Measurements from ENCODE around the gene SLC46A3. TPM values are rescaled to one million over a fixed set of nuclear protein-coding genes. Genes with fewer than 3 reads are reported as not detected.
A peak's percentile ranks its signal among the peaks of the same experiment; 100 is the strongest.

SLC46A3 gene
- total RNA-seq, 2 experiments from 2014 or later: 10.3 to 10.9 TPM

DNA sequence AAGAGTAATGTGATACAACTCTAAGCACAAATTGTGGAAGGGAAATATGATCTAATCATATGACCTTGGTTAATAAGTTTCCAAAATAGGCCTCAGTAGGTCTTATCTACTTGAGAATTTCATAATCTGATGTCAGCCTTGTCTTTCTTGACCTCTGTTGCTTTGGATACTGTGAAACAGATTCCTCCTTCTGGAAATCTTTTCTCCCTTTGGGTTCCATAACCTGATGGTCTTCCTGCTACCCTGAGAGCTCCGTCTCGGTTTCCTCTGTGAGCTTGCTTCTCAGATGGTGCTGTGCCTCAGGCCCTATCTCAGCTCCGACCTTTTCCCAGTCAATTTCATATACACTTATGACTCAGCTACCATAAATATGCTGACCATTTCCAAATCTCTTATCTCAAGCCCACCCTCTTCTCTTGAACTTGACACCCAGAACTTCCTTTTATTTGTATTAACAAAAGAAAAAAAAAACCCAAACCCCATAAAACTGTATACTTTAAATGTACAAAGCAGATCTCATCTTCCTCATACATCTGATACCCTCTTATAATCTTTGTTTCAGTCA is 6.4 kb upstream of the SLC46A3 start:
- no peak overlapping the region for H3K4me3 Mint-ChIP-seq
- H3K27ac Mint-ChIP-seq: no peak overlapping the region
- peaks cover 25% of the 10 kb centered on the region for H3K27me3 Mint-ChIP-seq (ENCODE audit: low read depth)
- no peaks in the 10 kb centered on the region for H3K4me1 Mint-ChIP-seq (ENCODE audit: low read depth)
- no peak for DNase-seq
- no peak for ATAC-seq
- H3K9me3 Mint-ChIP-seq (ENCODE audit: insufficient read depth): no peaks in the 10 kb centered on the region
- POLR2A ChIA-PET: no interaction called here
- CTCF ChIA-PET: no interaction called here
- H3K36me3 Mint-ChIP-seq (ENCODE audit: low read depth): no peaks in the 10 kb centered on the region

DNA sequence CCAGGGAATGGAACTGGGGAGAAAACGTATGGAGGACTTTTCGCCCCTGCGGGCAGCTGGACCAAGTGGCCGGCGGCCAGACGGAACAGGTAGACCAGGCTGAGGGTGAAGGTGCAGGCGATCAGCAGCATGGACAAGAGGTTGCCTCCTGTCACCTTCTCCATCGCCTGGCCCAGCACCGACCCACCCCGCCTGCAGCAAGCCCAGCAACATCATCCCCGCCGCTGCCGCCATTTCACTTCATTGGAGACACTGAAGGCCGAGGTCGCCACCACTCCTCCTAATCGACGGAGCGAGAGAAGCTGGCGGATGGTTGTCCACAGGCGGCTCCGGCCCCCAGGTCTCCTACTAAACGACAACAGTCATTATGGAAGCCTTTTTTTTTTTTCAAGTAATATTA is 5.0 kb upstream of the SLC46A3 start:
- Mint-ChIP-seq H3K27me3 (ENCODE audit: low read depth) (peaks cover 25% of the 10 kb centered on the region), H3K4me3 (no peak overlapping the region), H3K27ac (no peak overlapping the region), H3K4me1 (ENCODE audit: low read depth) (peaks cover 11% of the 10 kb centered on the region), H3K36me3 (ENCODE audit: low read depth) (no peaks in the 10 kb centered on the region), H3K9me3 (ENCODE audit: insufficient read depth) (no peaks in the 10 kb centered on the region)
- CTCF ChIA-PET: no interaction called here
- DNase-seq (no peak), ATAC-seq (no peak)
- POLR2A ChIA-PET: no interaction called here

DNA sequence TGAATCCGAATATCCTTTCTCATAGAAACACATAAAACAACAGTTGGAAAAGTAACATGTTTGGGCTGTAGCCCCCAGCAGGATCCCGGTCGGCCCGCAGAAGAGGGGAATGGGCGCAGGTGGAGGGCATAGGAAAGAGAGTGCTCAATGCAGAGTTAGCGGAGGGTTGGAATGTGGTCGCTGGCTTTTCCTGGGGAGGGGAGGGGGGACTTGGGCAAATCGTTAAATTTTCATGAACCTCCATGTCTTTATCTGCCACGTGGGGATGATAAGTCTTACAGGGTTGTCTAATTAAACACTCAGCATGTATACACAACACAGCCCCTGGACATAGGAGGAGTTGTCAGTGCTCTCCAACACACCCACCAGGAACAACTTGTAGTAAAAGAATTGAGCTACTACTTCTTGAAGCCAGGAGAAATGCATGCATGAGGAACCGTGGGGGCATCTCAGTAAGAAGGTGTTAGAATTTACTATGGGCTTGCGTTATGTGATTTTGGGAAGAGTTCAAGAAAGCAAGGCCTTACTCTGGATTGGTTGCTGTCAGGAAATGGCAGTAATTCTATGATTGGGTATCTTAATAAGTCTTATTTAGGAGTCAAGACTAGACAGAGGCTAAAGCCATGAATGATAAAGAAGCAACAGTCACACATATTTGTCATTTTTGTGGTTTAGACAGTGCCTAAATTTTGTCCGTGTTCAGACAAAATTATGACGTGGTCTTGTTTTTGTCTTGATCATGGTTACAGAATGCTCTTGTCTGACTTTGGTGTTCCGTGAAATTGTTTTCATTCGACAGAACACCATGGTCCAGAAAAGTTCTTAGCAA is 671 bp upstream of the SLC46A3 start:
- peaks cover 9% of the 10 kb centered on the region for H3K27me3 Mint-ChIP-seq (ENCODE audit: low read depth)
- ATAC-seq: no peak
- peaks cover 29% of the 10 kb centered on the region for H3K4me1 Mint-ChIP-seq (ENCODE audit: low read depth)
- DNase-seq: no peak
- peak overlapping the region; percentile 87 for H3K27ac Mint-ChIP-seq
- CTCF ChIA-PET: no interaction called here
- H3K9me3 Mint-ChIP-seq (ENCODE audit: insufficient read depth): no peaks in the 10 kb centered on the region
- peaks cover 11% of the 10 kb centered on the region for H3K36me3 Mint-ChIP-seq (ENCODE audit: low read depth)
- peak overlapping the region; percentile 85 for H3K4me3 Mint-ChIP-seq
- POLR2A ChIA-PET: interaction anchor here (4.6 kb wide), 1 partner anchor 61 kb away, joined by 29 read pairs; the partner anchor contains the start of gene POMP

DNA sequence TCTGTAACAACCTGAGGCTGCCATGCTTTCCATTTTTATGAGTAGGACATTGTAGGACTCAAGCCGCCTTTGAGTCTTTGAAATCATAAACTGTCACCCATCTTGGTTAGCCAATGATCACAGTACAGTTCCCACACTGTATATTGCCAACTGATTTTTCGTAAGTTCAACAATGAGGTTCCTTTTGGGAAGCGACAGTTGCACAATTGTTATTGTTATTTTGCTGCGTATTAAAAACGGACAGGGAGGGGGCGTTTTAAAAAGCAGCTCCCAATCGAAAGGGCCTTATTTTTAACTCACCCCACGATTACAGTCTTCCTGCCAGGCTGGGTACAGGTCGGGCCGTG is 601 bp downstream of the SLC46A3 start:
- DNase-seq (no peak), ATAC-seq (no peak)
- no peaks in the 10 kb centered on the region for H3K9me3 Mint-ChIP-seq (ENCODE audit: insufficient read depth)
- POLR2A ChIA-PET: interaction anchor here (4.6 kb wide), 1 partner anchor 60 kb away, joined by 29 read pairs; the partner anchor contains the start of gene POMP
- peaks cover 13% of the 10 kb centered on the region for H3K36me3 Mint-ChIP-seq (ENCODE audit: low read depth)
- CTCF ChIA-PET: interaction anchor here (0.7 kb wide), 1 partner anchor 89 kb away, joined by 3 read pairs; no protein-coding TSS in a partner anchor
- peaks cover 9% of the 10 kb centered on the region for H3K27me3 Mint-ChIP-seq (ENCODE audit: low read depth)
- H3K27ac Mint-ChIP-seq: peak overlapping the region; percentile 87
- peak overlapping the region; percentile 85 for H3K4me3 Mint-ChIP-seq
- H3K4me1 Mint-ChIP-seq (ENCODE audit: low read depth): peaks cover 29% of the 10 kb centered on the region

DNA sequence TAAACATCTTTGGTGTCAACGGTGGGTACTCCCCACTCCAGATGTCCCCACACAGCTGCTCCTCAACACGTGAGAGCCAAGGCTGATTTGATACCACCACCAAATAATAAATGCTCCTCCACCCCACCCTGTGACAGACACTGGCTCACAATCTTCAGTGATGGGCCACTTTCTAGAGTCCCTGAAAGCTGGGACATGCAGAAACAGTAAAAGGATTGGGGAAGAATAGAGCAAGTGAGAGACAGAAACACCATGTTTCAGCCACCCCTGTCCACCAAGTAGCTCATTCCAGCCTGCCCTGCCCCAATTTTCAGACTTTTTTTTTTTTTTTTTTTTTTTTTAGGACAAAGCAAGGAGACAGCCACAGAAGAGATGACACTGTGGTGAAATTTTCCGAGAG is 1.6 kb downstream of the SLC46A3 start:
- no peak for DNase-seq
- Mint-ChIP-seq H3K4me3 (peak overlapping the region; percentile 85), H3K9me3 (ENCODE audit: insufficient read depth) (no peaks in the 10 kb centered on the region), H3K36me3 (ENCODE audit: low read depth) (peaks cover 16% of the 10 kb centered on the region), H3K27ac (peak overlapping the region; percentile 30), H3K4me1 (ENCODE audit: low read depth) (peaks cover 29% of the 10 kb centered on the region), H3K27me3 (ENCODE audit: low read depth) (peaks cover 3% of the 10 kb centered on the region)
- ChIA-PET POLR2A (interaction anchor here (4.6 kb wide), 1 partner anchor 59 kb away, joined by 29 read pairs; the partner anchor contains the start of gene POMP), CTCF (no interaction called here)
- ATAC-seq: no peak

GRCh38 chr13:28716511-28716910 is 2.3 kb downstream of the SLC46A3 start:
- Mint-ChIP-seq H3K4me1 (ENCODE audit: low read depth) (peaks cover 29% of the 10 kb centered on the region), H3K4me3 (peak overlapping the region; percentile 4), H3K27me3 (ENCODE audit: low read depth) (no peaks in the 10 kb centered on the region), H3K27ac (no peak overlapping the region), H3K36me3 (ENCODE audit: low read depth) (peaks cover 18% of the 10 kb centered on the region), H3K9me3 (ENCODE audit: insufficient read depth) (no peaks in the 10 kb centered on the region)
- CTCF ChIA-PET: no interaction called here
- ATAC-seq (no peak), DNase-seq (no peak)
- POLR2A ChIA-PET: interaction anchor here (4.6 kb wide), 1 partner anchor 58 kb away, joined by 29 read pairs; the partner anchor contains the start of gene POMP

- H3K4me3 Mint-ChIP-seq: no peak overlapping the region
- no peaks in the 10 kb centered on the region for H3K27me3 Mint-ChIP-seq (ENCODE audit: low read depth)
- H3K4me1 Mint-ChIP-seq (ENCODE audit: low read depth): peaks cover 27% of the 10 kb centered on the region
- ChIA-PET POLR2A (no interaction called here), CTCF (no interaction called here)
- ATAC-seq: no peak
- H3K27ac Mint-ChIP-seq: no peak overlapping the region
- no peaks in the 10 kb centered on the region for H3K9me3 Mint-ChIP-seq (ENCODE audit: insufficient read depth)
- no peak for DNase-seq
- H3K36me3 Mint-ChIP-seq (ENCODE audit: low read depth): peaks cover 22% of the 10 kb centered on the region
These were observed 4.1 kb downstream of the SLC46A3 start for GRCh38 chr13:28714651-28715050.

DNA sequence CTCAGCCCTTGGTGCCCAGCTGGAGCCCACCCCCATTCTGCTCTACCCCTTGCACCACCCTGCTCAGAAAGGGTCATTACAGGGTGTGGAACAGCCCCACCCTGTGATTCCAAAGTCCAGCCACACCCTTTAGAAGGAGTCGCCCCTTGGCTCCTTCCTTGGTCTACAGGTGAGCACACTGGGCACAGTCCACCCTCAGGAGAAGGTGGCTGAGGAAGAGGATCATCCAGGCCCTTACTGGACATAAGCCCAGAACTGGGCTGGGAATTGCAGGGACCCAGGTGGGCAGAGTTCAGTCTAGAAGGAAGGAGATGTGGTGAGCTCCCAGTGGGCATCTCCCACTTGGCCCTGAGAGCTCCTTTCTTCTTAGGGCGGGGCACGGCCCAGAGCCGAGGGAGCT is 8.6 kb downstream of the SLC46A3 start:
- H3K4me1 Mint-ChIP-seq (ENCODE audit: low read depth): peaks cover 9% of the 10 kb centered on the region
- ATAC-seq: no peak
- DNase-seq: no peak
- POLR2A ChIA-PET: no interaction called here
- peaks cover 26% of the 10 kb centered on the region for H3K36me3 Mint-ChIP-seq (ENCODE audit: low read depth)
- CTCF ChIA-PET: no interaction called here
- no peak overlapping the region for H3K4me3 Mint-ChIP-seq
- no peaks in the 10 kb centered on the region for H3K9me3 Mint-ChIP-seq (ENCODE audit: insufficient read depth)
- H3K27me3 Mint-ChIP-seq (ENCODE audit: low read depth): no peaks in the 10 kb centered on the region
- H3K27ac Mint-ChIP-seq: no peak overlapping the region

GRCh38 chr13:28707629-28708427 is 10.9 kb downstream of the SLC46A3 start:
- H3K4me3 Mint-ChIP-seq: no peak overlapping the region
- CTCF ChIA-PET: no interaction called here
- peaks cover 24% of the 10 kb centered on the region for H3K36me3 Mint-ChIP-seq (ENCODE audit: low read depth)
- no peak overlapping the region for H3K27ac Mint-ChIP-seq
- POLR2A ChIA-PET: interaction anchor here (0.8 kb wide), 1 partner anchor 15 kb away, joined by 3 read pairs; no protein-coding TSS in a partner anchor
- no peaks in the 10 kb centered on the region for H3K9me3 Mint-ChIP-seq (ENCODE audit: insufficient read depth)
- no peaks in the 10 kb centered on the region for H3K27me3 Mint-ChIP-seq (ENCODE audit: low read depth)
- peak; percentile 64 for ATAC-seq
- H3K4me1 Mint-ChIP-seq (ENCODE audit: low read depth): peaks cover 9% of the 10 kb centered on the region
- peak; percentile 31 for DNase-seq

DNA sequence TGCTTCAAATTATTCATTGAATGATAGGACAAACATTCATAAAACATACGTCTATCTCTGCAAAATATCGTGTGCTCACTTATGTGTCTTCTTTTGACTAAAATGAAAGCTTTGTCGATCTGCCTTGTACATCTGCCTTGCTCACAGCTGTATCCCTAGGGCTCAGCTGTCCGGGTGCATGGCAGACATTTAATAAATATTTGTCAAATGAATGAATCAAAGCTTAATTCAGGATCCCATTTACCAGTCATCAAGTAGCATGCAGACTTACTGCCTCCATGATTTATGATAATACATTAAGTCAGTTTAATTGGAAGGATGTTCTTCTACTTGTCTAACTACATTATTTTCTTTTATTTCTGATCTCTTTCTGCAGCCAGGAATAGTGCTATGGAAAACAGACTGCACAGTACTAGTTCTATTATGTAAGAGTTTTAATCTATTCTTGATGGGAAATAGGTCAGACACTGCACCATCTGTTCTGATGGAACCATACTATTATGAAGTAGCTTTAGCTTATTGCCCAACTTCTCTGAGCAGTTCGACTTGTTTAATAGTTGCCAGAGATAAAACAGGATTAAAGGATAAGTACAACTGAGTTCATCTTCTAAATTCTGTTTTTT is 13.2 kb downstream of the SLC46A3 start:
- H3K9me3 Mint-ChIP-seq (ENCODE audit: insufficient read depth): no peaks in the 10 kb centered on the region
- POLR2A ChIA-PET: interaction anchor here (0.7 kb wide), 1 partner anchor 355 kb away, joined by 4 read pairs; no protein-coding TSS in a partner anchor

DNA sequence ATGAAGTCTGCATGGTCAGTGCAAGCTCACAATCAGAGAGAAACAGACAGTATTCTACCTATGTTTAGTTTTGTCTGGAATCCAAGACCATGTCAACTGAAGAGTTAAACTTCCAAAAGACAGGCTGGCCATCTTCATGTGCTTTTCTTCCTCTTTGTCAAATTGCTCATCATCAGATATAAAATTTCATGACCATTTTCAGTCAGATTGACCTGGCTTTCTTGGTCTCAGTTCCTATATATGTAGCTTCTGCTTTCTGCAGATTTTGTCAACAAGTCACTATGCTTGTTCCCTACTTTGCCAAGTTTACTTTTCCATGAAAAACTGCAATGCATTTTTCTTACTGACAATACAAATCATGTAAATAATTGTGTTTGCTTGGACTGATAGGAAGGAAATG is 13.9 kb downstream of the SLC46A3 start:
- DNase-seq: no peak
- H3K36me3 Mint-ChIP-seq (ENCODE audit: low read depth): peaks cover 38% of the 10 kb centered on the region
- H3K27ac Mint-ChIP-seq: no peak overlapping the region
- H3K27me3 Mint-ChIP-seq (ENCODE audit: low read depth): no peaks in the 10 kb centered on the region
- POLR2A ChIA-PET: no interaction called here
- H3K4me3 Mint-ChIP-seq: no peak overlapping the region
- CTCF ChIA-PET: no interaction called here
- peaks cover 9% of the 10 kb centered on the region for H3K4me1 Mint-ChIP-seq (ENCODE audit: low read depth)
- no peak for ATAC-seq
- no peaks in the 10 kb centered on the region for H3K9me3 Mint-ChIP-seq (ENCODE audit: insufficient read depth)

More for the DNA sequence above, 13.2 kb downstream of the SLC46A3 start:
- Mint-ChIP-seq H3K27me3 (ENCODE audit: low read depth) (no peaks in the 10 kb centered on the region), H3K4me1 (ENCODE audit: low read depth) (peaks cover 9% of the 10 kb centered on the region), H3K4me3 (no peak overlapping the region), H3K27ac (no peak overlapping the region), H3K36me3 (ENCODE audit: low read depth) (peaks cover 35% of the 10 kb centered on the region)
- ATAC-seq (no peak), DNase-seq (no peak)
- CTCF ChIA-PET: no interaction called here

Data from activated CD8-positive, alpha-beta T cell treated with anti-CD3 and anti-CD28 coated beads, Interleukin-2, amount 10 ng/mL, durations not matched to agents 7 days and 5 days (primary cell).